ENCODE data around the gene XXYLT1. TPM values are rescaled to one million over a fixed set of nuclear protein-coding genes. Genes with fewer than 3 reads are reported as not detected.

The XXYLT1 gene
- total and polyA plus RNA-seq, 9 of the 15 experiments (the other 6 are each of a cell fraction or from before 2014, with no cell fraction given), result 1.9 to 18.9 (median 15.0) TPM

DNA sequence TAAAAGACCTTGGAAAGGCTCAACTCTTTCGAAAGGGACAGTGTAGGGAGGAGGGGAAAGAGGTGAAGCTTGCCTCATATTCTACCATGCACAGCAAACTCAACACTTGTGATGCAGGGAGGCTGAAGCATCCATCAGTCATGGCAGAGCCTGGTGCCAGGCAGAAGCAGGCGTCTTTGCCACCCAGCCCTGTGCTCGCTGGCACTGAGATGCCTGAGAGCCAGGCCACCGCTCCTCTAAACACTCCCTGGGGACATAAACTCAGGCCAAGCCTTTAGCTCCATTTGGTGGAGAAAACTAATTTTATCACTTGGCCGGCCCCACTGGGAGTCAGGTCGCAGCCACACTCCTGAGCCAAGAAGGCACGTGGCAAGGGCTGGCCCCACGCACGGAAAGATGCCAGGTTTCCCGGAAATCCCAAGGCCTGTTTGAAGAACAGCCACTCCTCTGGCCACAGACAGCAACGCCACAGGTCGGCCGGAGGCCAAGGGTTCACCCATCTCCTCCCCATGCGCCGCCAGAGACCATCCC, 30.7 kb downstream of the XXYLT1 start (continued):
- TF ChIP-seq MGA (IDR thresholded peaks at IDR 0.05) (no peak), UBTF (IDR thresholded peaks at IDR 0.05; ENCODE audit: borderline replicate concordance in 1 of 2, low read depth in 2 of 2, low read length in 2 of 2) (no peak)
- TF ChIP-seq, protein P1, sequence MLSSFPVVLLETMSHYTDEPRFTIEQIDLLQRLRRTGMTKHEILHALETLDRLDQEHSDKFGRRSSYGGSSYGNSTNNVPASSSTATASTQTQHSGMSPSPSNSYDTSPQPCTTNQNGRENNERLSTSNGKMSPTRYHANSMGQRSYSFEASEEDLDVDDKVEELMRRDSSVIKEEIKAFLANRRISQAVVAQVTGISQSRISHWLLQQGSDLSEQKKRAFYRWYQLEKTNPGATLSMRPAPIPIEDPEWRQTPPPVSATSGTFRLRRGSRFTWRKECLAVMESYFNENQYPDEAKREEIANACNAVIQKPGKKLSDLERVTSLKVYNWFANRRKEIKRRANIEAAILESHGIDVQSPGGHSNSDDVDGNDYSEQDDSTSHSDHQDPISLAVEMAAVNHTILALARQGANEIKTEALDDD (IDR thresholded peaks at IDR 0.05), result no peak
- TF ChIP-seq, protein P2, sequence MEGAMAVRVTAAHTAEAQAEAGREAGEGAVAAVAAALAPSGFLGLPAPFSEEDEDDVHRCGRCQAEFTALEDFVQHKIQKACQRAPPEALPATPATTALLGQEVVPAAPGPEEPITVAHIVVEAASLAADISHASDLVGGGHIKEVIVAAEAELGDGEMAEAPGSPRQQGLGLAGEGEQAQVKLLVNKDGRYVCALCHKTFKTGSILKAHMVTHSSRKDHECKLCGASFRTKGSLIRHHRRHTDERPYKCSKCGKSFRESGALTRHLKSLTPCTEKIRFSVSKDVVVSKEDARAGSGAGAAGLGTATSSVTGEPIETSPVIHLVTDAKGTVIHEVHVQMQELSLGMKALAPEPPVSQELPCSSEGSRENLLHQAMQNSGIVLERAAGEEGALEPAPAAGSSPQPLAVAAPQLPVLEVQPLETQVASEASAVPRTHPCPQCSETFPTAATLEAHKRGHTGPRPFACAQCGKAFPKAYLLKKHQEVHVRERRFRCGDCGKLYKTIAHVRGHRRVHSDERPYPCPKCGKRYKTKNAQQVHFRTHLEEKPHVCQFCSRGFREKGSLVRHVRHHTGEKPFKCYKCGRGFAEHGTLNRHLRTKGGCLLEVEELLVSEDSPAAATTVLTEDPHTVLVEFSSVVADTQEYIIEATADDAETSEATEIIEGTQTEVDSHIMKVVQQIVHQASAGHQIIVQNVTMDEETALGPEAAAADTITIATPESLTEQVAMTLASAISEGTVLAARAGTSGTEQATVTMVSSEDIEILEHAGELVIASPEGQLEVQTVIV (CRISPR knock-in tag; IDR thresholded peaks at IDR 0.05; ENCODE audit: borderline replicate concordance), result no peak

All from K562 (cell line).